Gastrocnemius medialis (tissue), 4 donors: ENCODE data around the gene GSTA4. TPM values are rescaled to one million over a fixed set of nuclear protein-coding genes. Genes with fewer than 3 reads are reported as not detected.

ENCODE experiments used
- ATAC-seq, 2 donors: fragments of 150-250 bp; one replicate each; pipeline ENCODE4 v1.9.1; 2016
- DNase-seq, 2 donors: peaks; one replicate each; pipeline ENCODE4 v3.0.0-alpha.2; 2019
- H3K27ac ChIP-seq, 4 donors: fragments of 200-600 bp; sonication (generic); 1 replicate in 1 of 4; 2 replicates in 3 of 4; pipeline ENCODE4 v1.5.1; 2016 to 2018; ENCODE audit warnings: mild to moderate bottlenecking in 2 of 4, moderate library complexity in 1 of 4
- H3K27me3 ChIP-seq, 3 donors: fragments of 200-600 bp; sonication (generic) in 2 of 3; 1 replicate in 1 of 3; 2 replicates in 2 of 3; pipeline versions ENCODE4 v1.5.1 to v1.6.0; 2016 to 2019; ENCODE audit warnings: mild to moderate bottlenecking in 1 of 3, moderate library complexity in 1 of 3
- H3K36me3 ChIP-seq, 2 donors: fragments of 200-600 bp; sonication (generic) in 1 of 2; one replicate each; pipeline ENCODE4 v1.5.1; 2017 to 2018
- H3K4me1 ChIP-seq, 2 donors: fragments of 200-600 bp; sonication (generic) in 1 of 2; one replicate each; pipeline ENCODE4 v1.5.1; 2016 to 2017; ENCODE audit warnings: mild to moderate bottlenecking in 2 of 2
- H3K4me3 ChIP-seq, 4 donors: fragments of 200-600 bp; sonication (generic) in 3 of 4; 1 replicate in 1 of 4; 2 replicates in 3 of 4; pipeline ENCODE4 v1.5.1; 2016 to 2019; ENCODE audit warnings: mild to moderate bottlenecking in 2 of 4
- H3K9me3 ChIP-seq, 3 donors: fragments of 200-600 bp; sonication (generic) in 2 of 3; 1 replicate in 1 of 3; 2 replicates in 2 of 3; pipeline ENCODE4 v1.5.1; 2016 to 2019
- CTCF ChIP-seq, 5 experiments: fragments of 450-650 bp in 3 of 5; fragments of 200-600 bp in 2 of 5; sonication (generic) in 2 of 5; IDR thresholded peaks in 4 of 5; conservative IDR thresholded peaks in 1 of 5; 1 replicate in 4 of 5; 2 replicates in 1 of 5; pipeline ENCODE4 v1.5.1; 2016 to 2019; ENCODE audit warnings: antibody characterized with exemption in 5 of 5, mild to moderate bottlenecking in 3 of 5, moderate library complexity in 3 of 5
- POLR2A ChIP-seq, 2 donors: fragments of 450-650 bp; IDR thresholded peaks; one replicate each; pipeline ENCODE4 v1.6.1; 2017; ENCODE audit warnings: antibody characterized with exemption in 2 of 2, mild to moderate bottlenecking in 2 of 2, moderate library complexity in 2 of 2
- in situ Hi-C, 4 donors: fragments of 200-750 bp; cut with MboI; loops; one replicate each; pipeline versions ENCODE4 v1.15.0 to v1.8.0; 2017; ENCODE audit warnings: low sequenced_read_pairs in 4 of 4
- intact Hi-C: fragments of 100-400 bp; cut with DNase I; formaldehyde crosslinking; loops from one replicate; pipeline ENCODE4 v1.15.1; 2023; ENCODE audit warnings: low total_unique reads
- total RNA-seq, 4 donors: library from RNA; depleted of rRNA; stranded (reverse); fragments of >200 nt; gene quantifications; one replicate each; pipeline versions ENCODE4 v1.1.0 to v1.2.3, GENCODE V29; 2016

Gene GSTA4
- total RNA-seq, 4 donors from 2014 or later, result 3.5 to 11.6 (median 10.0) TPM

GRCh38 chr6:52976591-52977035, 18.5 kb downstream of the GSTA4 start:
- Histone ChIP-seq H3K36me3 (no peaks in the 10 kb centered on the region), H3K4me1 (no peaks in the 10 kb centered on the region), H3K27ac (no peak overlapping the region), H3K9me3 (no peaks in the 10 kb centered on the region), H3K4me3 (no peak overlapping the region), H3K27me3 (no peaks in the 10 kb centered on the region)
- in situ Hi-C loops, result loop anchor here in 2 of 4 donors (25.0 kb wide), 1 partner anchor 564 kb away; the partner anchor contains the start of gene EFHC1 (in 2 of the 2)
- TF ChIP-seq POLR2A (IDR thresholded peaks at IDR 0.05) (no peak), CTCF (IDR thresholded peaks at IDR 0.05 in 4 of 5, conservative IDR thresholded peaks at IDR 0.05 in 1 of 5) (no peak)
- intact Hi-C loops, result no loop called here
- DNase-seq (no peak), ATAC-seq (no peak)

- Histone ChIP-seq H3K36me3 (no peaks in the 10 kb centered on the region), H3K27ac (no peak overlapping the region), H3K4me1 (no peaks in the 10 kb centered on the region), H3K27me3 (no peaks in the 10 kb centered on the region), H3K4me3 (no peak overlapping the region), H3K9me3 (no peaks in the 10 kb centered on the region)
- no peak for ATAC-seq
- no peak for DNase-seq
- in situ Hi-C loops, result loop anchor here in 2 of 4 donors (25.0 kb wide), 1 partner anchor 564 kb away; the partner anchor contains the start of gene EFHC1 (in 2 of the 2)
- no peak for TF ChIP-seq CTCF (IDR thresholded peaks at IDR 0.05 in 4 of 5, conservative IDR thresholded peaks at IDR 0.05 in 1 of 5)
- no peak for TF ChIP-seq POLR2A (IDR thresholded peaks at IDR 0.05)
- intact Hi-C loops, result no loop called here
These were observed 18.9 kb downstream of the GSTA4 start for GRCh38 chr6:52976149-52976548.

- in situ Hi-C loops, result loop anchor here in 2 of 4 donors (25.0 kb wide), 1 partner anchor 563 kb away; the partner anchor contains the start of gene EFHC1 (in 2 of the 2)
- H3K27me3 ChIP-seq, result no peaks in the 10 kb centered on the region
- TF ChIP-seq CTCF (IDR thresholded peaks at IDR 0.05 in 4 of 5, conservative IDR thresholded peaks at IDR 0.05 in 1 of 5) (no peak), POLR2A (IDR thresholded peaks at IDR 0.05) (no peak)
- DNase-seq, result no peak
- H3K9me3 ChIP-seq, result no peaks in the 10 kb centered on the region
- no peak for ATAC-seq
- H3K27ac ChIP-seq, result no peak overlapping the region
- no peak overlapping the region for H3K4me3 ChIP-seq
- intact Hi-C loops, result no loop called here
- H3K4me1 ChIP-seq, result no peaks in the 10 kb centered on the region
- H3K36me3 ChIP-seq, result no peaks in the 10 kb centered on the region
These were observed 19.5 kb downstream of the GSTA4 start for GRCh38 chr6:52975580-52975979.

GRCh38 chr6:52972989-52973388, 22.1 kb downstream of the GSTA4 start:
- in situ Hi-C loops (no loop called here), intact Hi-C loops (no loop called here)
- TF ChIP-seq CTCF (IDR thresholded peaks at IDR 0.05 in 4 of 5, conservative IDR thresholded peaks at IDR 0.05 in 1 of 5), result no peak
- TF ChIP-seq POLR2A (IDR thresholded peaks at IDR 0.05), result no peak
- Histone ChIP-seq H3K27me3 (no peaks in the 10 kb centered on the region), H3K27ac (no peak overlapping the region), H3K4me3 (no peak overlapping the region), H3K4me1 (no peaks in the 10 kb centered on the region), H3K9me3 (no peaks in the 10 kb centered on the region), H3K36me3 (no peaks in the 10 kb centered on the region)
- DNase-seq, result no peak
- ATAC-seq, result no peak

- in situ Hi-C loops (no loop called here), intact Hi-C loops (no loop called here)
- no peaks in the 10 kb centered on the region for H3K4me1 ChIP-seq
- ATAC-seq, result no peak
- no peaks in the 10 kb centered on the region for H3K9me3 ChIP-seq
- no peak overlapping the region for H3K4me3 ChIP-seq
- no peaks in the 10 kb centered on the region for H3K27me3 ChIP-seq
- TF ChIP-seq CTCF (IDR thresholded peaks at IDR 0.05 in 4 of 5, conservative IDR thresholded peaks at IDR 0.05 in 1 of 5) (no peak), POLR2A (IDR thresholded peaks at IDR 0.05) (no peak)
- no peak for DNase-seq
- H3K36me3 ChIP-seq, result no peaks in the 10 kb centered on the region
- no peak overlapping the region for H3K27ac ChIP-seq
These were observed 25.7 kb downstream of the GSTA4 start for GRCh38 chr6:52969359-52969758.
